NCI-H2081 treated with DMSO at 0.1 percent for 48 hours (cell line): ENCODE results near the gene TULP1.
"Not testable (repeated sequence)": the region's sequence is repeated elsewhere in the genome, so short reads cannot be mapped to it uniquely, and the experiment has no call there.

ENCODE experiments used
- DNase-seq: peaks from one replicate; lab custom pipeline; 2025; lab: John Stamatoyannopoulos, UW

The TULP1 gene

DNA sequence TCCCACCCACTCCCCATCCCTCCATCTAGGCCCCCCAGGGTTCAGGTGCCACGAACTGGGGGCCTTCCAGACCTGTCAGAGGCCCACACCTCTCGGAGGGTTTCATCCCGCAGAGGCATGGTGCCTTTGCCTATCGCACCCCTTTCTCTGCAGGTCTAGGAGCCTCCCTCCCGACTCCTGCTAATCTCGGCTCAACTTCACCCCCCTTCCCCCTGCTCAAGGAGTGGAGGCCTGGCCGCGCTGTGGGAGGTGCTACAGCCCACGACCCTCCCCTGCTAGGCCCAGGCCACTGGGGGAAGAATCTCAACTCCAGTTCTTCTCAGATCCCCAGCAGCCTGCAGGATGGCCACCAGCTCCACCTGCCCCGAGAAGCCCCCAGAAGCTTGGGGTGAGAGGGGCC lies at the start of gene TULP1:
Gene TULP1 (minus strand): TSS at position 157 of the 400 bp plus-strand sequence. CDS start 38 bp downstream, at position 119.
- DNase-seq: no peak

DNA sequence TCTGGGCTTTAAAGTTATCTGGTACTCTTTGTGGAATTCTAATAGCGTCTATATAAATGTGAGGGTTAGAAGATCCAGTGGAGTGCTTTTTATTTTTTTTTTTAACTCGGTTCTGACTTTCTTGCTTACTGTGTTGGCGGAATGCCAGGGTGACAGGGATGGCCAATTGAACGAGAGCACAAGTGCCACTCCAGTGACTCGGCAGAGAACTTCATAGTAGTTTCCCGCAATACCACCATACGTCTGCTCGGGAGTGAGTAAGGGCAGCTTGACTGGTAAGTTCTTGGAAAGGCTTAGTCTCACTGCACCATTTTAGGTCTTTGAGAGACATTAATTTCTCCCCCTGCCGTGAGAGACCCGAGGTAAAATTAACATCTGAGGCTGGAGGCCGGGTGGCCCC lies 49.4 kb upstream of the TULP1 start:
- no peak for DNase-seq

DNA sequence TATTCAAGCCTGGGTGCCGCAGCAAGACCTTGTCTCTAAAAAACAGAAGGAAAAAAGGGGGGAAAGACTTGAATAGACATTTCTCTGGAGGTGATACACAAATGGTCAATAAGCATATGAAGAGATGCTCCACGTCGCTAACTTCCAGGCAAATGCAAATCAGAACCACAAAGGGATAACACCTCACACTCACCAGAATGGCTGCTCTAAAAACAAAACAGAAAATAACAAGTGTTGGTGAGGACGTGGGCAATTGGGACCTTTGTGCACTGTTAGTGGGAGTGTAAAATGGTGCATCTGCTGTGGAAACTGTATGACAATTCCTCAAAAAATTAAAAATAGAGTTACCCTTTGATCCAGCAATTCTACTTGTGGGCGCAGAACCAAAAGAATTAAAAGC lies 48.4 kb upstream of the TULP1 start:
- no peak for DNase-seq

DNA sequence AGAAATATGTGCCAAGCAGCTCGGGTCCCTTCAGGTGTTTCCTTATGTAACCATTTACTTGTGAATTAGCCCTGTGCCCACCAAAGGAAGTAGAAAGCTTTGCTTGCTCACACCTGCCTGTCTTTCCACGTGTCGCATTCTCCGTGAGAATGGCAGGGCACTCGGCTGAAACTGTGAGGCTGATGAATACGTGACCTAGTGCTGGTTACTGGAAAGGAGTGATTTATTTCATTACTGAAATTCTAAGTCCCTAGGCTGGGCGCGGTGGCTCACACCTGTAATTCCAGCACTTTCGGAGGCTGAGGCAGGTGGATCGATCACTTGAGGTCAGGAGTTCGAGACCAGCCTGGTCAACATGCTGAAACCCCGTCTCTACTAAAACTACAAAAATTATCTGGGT lies 45.9 kb upstream of the TULP1 start:
- no peak for DNase-seq

DNA sequence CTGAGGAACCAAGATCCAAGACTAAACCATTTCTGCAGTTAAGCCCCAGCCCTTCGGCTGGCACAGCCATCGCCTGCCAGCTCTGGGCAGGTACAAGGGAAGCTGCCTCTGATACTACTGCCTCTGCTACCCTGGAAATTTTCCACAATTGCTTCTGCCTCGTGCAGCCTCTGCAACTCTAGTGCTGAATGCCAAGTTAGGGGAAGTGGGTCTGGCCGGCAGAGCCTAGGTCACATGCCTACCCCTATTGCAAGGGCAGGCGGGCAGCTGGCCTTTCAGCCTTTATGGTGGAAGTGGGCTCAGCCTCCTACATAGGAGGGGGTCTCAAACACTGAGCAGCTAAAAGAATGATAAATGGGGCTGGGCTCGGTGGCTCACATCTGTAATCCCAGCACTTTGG lies 44.5 kb upstream of the TULP1 start:
- DNase-seq: no peak

DNA sequence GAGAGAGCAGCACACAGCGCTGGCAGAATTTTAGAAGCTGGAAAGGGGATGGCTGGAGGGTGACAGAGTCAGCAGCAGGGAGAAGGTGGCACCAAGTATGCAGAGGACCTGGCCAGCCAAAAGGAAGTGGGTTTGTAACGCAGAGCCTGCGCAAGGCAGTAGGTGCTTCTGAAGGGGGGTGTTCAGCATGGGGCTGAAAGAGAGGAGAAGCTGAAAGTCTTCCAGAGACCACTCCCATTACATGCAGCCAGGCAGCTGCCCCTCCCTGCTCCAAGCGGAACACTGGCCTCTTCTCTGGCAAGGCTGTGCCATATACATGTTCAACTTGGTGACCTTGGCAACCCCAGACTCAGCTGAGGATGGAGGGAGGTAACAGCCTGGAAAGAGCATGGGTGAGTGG lies 42.1 kb upstream of the TULP1 start:
- DNase-seq: no peak

DNA sequence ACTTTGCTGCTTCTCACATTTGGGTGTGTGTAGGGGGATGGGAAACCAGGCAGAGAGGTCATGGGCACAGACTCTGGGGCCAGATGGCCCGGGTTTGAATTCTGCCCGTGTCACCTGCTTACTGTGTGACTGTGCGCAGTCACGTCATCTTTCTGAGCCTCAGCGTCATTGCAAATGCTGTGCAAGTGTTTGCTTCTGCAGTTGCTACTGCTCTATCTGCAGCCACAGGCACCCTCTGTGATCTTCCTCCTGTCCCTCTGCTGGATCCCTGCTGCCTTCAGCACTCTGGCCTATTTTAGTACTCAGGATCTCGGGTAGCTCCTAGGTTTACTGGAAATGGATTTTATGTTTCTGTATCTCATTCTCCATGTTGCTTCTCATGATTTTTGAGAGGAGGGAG lies 40.6 kb upstream of the TULP1 start:
- no peak for DNase-seq

DNA sequence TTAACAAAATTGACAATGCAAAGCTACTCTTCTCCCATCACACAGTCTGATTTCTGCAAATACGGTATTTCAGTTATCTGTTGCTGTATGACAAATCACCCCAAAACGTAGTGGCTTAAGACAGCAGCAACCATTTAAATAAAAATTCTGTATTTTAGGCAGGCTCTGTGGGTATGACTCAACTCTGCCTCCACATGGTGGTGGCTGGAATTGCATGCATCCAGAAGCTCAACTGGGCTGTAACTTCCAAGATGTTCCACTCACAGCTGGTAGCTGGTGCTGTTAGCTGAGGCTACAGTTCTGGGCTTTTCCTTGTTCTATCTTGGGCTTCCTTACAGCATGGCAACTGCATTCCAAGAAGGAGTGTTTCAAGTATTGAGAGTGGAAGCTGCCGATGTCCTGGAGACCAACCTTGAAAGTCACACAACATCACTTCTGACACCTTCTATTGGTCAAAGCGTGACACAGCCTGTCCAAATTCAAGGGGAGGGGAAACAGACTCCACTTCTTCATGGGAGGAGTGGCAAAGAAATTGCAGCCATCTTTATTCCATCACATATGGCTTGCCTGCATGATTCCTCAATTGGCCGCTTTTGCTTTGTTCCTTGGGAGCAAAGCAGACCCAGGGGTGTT lies 39.7 kb upstream of the TULP1 start:
- no peak for DNase-seq

DNA sequence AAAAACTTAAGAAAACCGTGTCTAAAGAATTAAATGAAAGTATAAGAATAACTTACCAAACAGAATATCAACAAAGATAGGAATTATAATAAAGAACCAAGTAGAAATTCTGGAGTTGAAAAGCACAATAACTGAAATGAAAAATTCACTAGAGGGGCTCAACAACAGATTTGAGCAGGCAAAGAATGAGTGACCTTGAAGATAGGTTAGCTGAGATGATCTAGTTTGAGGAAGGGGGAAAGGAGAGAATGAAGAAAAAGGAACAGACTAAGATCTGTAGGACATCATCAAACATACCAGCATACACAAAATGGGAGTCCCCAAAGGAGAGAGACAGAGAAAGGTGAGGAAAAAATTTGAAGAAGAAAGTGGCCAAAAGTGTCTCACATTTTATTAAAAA lies 37.7 kb upstream of the TULP1 start:
- no peak for DNase-seq

DNA sequence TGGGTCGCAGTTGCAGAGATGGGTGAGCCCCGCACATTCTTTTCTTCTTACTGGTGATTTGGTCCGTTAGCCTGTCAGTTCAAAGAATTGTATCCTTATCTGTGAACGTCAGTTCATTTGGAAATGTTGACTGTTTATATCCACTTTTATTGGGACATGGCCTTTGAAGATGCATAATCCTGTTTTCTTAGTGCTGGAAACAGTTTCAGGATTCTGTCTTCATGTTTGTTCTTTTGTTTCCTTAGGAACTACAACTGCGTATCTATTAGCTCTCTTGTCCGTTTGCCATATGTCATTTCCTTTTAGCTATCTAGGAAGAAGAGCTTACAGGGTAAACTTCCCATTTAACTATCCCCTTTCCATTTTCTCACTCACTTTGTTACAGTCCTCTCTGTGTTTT lies 35.0 kb upstream of the TULP1 start:
- no peak for DNase-seq

DNA sequence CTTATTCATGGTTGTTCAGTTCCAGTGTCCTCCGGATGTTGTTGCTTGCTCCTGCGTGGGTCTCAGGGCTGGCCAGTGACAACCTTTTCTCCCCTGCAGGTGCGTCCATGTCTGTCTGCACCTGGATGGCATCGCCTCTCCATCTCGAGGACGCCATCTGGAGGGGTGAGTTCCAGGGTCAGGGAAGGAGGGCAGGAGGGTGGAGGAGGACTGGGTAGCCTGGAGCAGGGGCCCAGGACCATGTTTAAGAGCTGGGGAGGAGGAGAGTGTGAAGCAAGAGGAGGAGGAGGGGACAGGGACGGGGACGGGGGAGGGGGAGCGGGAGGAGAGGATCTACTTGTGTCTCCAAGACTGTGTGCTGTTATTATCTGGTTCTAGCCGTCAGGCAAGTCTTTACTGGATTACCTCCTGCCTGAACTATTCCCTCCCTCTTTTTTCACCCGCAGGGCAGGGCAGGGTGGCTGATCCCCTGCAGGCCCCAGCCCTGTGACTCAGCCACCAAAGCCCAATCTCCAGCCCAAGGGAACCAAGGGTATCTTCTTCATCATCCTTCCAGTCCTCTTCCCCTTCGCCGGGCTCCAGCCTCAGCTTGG lies 32.2 kb upstream of the TULP1 start:
- no peak for DNase-seq

DNA sequence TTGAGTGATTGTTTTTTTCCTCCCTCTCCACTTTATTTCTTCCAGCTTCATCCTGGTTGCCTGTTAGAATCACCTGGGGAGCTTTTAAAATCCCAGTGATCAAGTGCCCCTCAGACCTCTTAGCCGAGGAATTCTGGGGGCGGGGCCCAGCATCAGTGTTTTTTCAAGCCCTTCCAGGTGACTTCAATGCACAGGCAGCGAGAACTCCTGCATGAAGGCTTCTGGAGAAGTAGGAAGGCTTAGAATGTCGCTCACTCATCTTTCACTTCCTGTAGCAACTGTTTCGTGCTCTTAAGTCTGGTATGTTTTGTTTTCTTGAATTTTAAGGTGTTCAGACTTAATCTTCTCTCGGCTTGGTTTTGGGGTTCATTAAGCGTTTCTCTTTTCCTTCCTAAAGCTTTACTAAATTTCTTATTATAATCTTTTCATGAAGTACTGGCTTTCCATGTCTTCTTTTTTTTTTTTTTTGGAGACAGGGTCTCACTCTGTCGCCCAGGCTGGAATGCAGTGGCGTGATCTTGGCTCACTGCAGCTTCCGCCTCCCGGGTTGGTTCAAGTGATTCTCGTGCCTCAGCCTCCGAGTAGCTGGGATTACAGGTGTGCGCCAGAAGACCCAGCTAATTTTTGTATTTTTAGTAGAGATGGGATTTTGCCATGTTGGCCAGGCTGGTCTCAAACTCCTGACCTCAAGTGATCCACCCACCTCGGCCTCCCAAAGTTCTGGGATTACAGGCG lies 30.9 kb upstream of the TULP1 start:
- no peak for DNase-seq

DNA sequence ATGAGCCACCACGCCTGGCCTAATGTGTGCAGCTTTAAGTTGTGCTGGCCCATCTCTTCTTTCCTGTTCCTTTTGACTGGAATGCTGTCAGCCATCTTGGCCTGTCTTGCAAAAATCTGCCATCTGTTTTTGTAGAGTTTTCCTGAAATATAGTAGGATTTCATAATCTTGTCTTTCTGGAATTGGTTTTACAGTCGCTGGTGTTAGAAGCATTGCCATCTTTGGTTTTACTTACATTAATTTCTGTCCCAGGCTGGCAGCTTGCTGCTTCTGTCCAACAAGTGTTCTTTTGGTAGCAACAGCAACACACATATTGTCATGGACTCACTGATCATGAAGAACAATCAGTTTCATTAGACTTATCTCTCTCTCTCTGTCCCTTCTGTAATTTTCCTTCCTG lies 29.1 kb upstream of the TULP1 start:
- DNase-seq: no peak

DNA sequence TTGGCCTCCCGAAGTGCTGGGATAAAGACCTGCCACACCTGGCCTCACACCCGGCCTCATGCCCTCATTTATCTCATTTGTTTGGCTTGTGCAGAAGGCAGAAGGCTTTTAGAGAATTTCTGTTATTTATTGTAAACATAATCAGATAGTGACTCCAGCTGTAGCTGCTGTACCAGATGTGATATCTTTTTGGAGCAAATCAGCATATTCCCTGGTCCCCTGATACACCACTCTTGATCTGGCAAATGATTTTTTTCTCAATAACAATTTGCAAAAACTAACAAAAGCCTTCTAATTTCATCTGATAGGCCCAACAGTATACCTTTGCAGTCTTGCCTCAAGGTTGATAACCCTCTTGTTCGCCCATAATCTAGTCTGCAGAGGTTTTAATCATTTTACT lies 26.5 kb upstream of the TULP1 start:
- DNase-seq: no peak

DNA sequence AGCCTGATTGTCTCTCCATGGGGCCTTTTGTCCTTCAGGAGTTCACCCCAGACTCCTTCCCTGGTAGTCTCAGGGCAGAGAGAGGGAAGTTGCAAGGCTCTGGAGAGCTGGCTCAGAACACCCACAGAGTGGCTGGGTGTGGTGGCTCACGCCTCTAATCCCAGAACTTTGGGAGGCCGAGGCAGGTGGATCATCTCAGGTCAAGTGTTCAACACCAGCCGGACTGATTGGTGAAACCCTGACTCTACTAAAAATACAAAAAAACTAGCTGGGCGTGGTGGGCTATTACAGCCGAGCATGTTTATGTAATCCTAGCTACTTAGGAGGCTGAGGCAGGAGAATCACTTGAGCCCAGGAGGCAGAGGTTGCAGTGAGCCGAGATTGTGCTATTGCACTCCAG lies 23.2 kb upstream of the TULP1 start:
- not testable (repeated sequence) for DNase-seq

DNA sequence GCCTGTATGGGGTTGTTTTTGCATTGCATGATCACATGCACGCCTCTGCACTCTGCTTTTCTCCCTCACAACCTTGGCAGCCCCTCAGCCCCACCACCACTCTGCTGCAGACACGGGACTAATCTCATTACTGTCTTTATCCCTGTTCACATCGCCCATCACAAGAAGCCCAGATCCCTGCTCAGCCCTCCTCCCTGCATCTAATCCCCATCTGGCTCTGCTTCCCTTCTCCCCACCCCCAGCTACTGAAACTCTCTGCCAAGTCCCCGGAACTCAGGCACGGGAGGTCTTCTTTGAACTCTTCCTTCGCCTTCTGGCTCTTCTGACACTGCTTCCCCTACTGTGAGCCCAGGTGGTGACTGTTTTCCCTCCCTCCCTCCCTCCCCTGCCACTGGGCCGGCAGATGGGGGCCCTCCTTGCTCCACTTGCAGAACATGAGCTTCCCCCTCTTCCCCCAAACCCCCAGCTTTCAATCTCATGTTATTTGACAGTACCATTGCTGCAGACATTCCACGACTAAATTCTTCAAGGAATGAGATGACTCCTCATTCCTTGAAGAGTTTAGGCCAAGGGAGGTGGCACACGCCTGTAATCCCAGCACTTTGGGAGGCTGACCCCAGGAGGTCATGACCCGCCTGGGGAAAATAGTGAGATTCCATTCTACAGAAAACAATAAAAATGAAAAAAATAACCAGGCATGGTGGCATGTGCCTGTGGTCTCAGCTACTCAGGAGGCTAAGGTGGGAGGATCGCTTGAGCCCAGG lies 21.9 kb upstream of the TULP1 start:
- no peak for DNase-seq

DNA sequence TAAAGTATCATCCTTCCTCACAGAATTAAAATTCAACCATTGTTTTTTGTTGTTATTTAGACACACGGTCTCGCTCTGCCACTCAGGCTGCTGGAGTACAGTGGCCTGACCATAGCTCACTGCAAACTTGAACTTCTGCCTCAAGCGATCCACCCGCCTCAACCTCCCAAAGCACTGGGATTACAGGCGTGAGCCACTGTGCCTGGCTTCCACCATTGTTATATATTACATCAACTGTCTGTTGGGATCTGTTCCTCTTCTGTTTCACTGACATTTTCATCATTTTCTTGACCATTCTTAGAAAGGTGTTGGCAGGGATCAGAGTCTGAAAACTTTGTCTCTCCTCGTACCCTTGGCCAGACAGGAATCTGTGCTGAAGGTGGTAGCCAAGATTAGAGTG lies 21.3 kb upstream of the TULP1 start:
- no peak for DNase-seq

DNA sequence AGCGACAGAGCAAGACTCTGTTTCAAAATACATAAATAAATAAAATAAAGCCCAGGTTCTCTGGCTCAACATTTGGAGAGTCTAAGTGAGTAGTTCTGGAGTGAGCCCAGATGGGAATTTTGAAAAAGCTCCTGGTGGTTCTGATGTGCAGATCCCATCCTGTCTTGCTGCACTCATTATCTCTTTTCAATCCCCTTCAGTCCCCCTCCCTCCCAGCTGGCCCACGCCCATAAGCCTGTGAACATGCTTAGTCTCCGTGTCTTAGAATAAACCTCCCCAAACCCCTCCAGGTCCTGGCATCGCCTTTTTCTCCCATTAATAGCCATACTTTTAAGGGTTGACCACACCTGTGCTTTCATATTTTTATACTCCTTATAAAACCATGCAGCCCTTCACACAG lies 19.4 kb upstream of the TULP1 start:
- no peak for DNase-seq

DNA sequence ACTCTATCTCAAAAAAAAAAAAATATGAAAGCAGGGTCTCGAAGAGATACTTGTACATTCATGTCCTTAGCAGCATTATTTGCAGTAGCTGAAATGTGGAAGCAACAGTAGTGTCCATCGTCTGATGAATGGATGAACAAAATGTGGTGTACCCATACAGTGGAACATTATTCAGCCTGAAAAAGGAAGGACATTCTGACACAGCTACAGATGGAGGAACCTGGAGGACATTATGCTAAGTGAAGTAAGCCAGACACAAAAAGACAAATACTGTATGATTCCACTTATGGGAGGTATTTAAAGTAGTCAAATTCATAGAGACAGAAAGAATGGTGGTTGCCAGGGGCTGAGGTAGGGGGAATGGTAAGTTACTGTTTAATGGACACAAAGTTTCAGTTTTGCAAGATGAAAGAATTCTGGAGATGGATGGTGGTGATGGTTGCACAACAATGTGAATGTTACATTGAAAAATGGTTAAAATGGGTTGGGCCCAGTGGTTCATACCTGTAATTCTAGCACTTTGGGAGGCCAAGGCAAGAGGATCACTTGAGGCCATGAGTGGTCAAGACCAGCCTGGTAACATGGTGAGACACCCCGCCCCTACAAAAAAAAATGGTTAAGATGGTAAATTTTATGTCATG lies 11.8 kb upstream of the TULP1 start:
- no peak for DNase-seq

DNA sequence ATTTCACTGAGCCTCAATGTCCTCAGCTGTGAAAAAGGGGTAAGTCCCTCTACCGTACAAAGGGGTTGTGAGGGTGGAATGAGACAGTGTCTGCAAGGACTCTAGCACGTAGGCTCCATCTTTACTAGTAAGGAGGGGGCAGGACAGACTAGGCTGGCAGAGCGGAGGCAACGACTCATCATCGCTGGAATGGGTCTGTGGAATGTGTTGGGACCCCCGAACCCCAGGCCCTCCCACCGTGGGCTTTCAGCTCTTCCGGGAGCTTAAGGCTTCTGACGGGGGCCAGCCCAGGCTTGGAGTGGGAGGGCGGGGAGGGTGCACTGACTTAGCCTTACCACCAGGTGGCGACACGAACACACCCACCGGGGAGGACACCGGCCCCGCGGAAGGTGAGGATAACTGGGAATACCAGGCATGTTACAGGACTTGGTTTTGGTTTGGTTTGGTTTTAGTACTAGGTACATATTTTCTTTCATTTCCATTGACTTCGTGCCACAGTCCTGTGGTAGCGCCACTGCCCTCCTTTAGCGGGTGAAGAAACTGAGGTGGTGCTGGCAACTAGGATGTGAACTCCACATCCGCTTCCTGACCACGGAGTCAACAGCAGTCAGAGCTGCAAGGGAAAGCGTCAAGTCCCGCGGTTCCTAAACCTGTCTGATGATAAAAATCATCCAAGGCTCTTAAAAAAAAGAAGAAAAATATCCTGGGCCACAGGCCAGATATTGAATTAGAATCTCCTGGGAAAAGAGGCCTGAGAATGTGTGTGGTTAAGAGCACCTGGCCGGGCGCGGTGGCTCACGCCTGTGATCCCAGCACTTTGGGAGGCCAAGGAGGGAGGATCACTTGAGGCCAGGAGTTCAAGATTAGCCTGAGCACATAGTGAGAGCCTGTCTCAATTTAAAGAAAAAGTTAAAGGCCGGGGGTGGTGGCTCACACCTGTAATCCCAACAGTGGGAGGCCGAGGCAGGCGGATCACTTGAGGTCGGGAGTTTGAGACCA lies 10.3 kb upstream of the TULP1 start:
- no peak for DNase-seq

DNA sequence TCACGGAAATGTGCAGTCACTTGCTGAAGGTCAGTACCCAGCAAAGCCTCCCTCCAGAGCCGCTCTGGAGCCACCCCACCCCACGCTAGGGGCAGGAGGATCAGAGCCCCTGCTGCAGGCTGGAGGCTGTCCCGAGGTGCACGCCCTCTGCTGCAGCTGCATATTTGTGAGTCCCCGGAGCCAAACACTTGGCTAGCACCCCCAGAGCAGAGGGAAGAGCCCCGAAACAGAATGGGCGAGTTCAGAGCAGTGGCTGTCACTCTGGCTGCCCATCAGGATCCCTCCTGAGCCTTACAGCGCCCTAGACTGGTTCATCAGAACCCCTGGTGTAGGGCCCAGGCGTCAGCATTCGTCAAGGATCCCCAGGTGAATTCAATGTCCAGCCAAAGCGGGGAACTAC lies 9.5 kb upstream of the TULP1 start:
- DNase-seq: no peak
